GM23338 (cell line): ENCODE results near the gene CTNNA3.

Source experiments
- CTCF ChIP-seq, 2 experiments: fragments of 200-600 bp in 1 of 2; sonication (generic) in 1 of 2; conservative IDR thresholded peaks; 2 replicates each; pipeline versions ENCODE4 v1.5.1 to v1.6.1; 2016 to 2017; ENCODE audit warnings: antibody characterized with exemption in 2 of 2, low read depth in 2 of 2, mild to moderate bottlenecking in 2 of 2, moderate library complexity in 1 of 2
- EZH2 ChIP-seq: fragments of 200-600 bp; sonication (generic); IDR thresholded peaks from one replicate; pipeline ENCODE4 v1.8.0; 2017; ENCODE audit warnings: antibody characterized with exemption, mild to moderate bottlenecking, low read depth; ENCODE audit not compliant: unreplicated experiment
- EZH2phosphoT487 ChIP-seq: fragments of 200-600 bp; sonication (generic); IDR thresholded peaks from one replicate; pipeline ENCODE4 v1.8.1; 2018; ENCODE audit warnings: antibody characterized with exemption; ENCODE audit not compliant: unreplicated experiment
- JUNB ChIP-seq: IDR thresholded peaks from one replicate; pipeline ENCODE4 v1.6.1; 2016; ENCODE audit warnings: antibody characterized with exemption; ENCODE audit not compliant: unreplicated experiment
- POLR2AphosphoS5 ChIP-seq: IDR thresholded peaks from 2 replicates; pipeline ENCODE4 v1.6.1; 2016; ENCODE audit warnings: antibody characterized with exemption, low read depth
- ZNF114 ChIP-seq: fragments of 250-450 bp; sonication (Bioruptor Pico); IDR thresholded peaks from 2 replicates; pipeline ENCODE4 v1.5.0; 2020; ENCODE audit warnings: mild to moderate bottlenecking, moderate library complexity
- ZNF462 ChIP-seq: fragments of 250-450 bp; sonication (Bioruptor Pico); IDR thresholded peaks from 2 replicates; pipeline ENCODE4 v1.5.0; 2020; ENCODE audit warnings: mild to moderate bottlenecking, moderate library complexity

GRCh38 chr10:66835400-66835799, 860.6 kb downstream of the CTNNA3 start:
- TF ChIP-seq CTCF (conservative IDR thresholded peaks at IDR 0.05; ENCODE audit: low read depth in 2 of 2) (no peak), ZNF114 (CRISPR knock-in tag) (no peak), ZNF462 (CRISPR knock-in tag) (no peak), EZH2phosphoT487 (no peak), POLR2AphosphoS5 (no peak), JUNB (no peak), EZH2 (no peak)
